Neural cell (in vitro differentiated cells): Measurements from ENCODE around the gene HCST. TPM values are rescaled to one million over a fixed set of nuclear protein-coding genes. Genes with fewer than 3 reads are reported as not detected.

Experiments
- H2AFZ ChIP-seq: fragments of 200-600, 300-800 bp; sonication (generic), shearing (Covaris generic); 2 replicates; pipeline ENCODE4 v1.6.0; 2014; ENCODE audit warnings: low read depth, mild to moderate bottlenecking, antibody characterized with exemption, low read length, moderate library complexity
- H3F3A ChIP-seq: fragments of 200-600 bp; shearing (Covaris generic); 2 replicates; pipeline ENCODE4 v1.6.1; 2016; ENCODE audit warnings: mild to moderate bottlenecking, moderate library complexity, mixed read lengths, antibody characterized with exemption, low read length; ENCODE audit not compliant: insufficient read depth, poor library complexity, severe bottlenecking
- H3K27ac ChIP-seq: fragments of 200-600, 300-800 bp; sonication (generic), shearing (Covaris generic); 2 replicates; pipeline ENCODE4 v1.5.1; 2014; ENCODE audit warnings: mild to moderate bottlenecking, low read length, moderate library complexity
- H3K27me3 ChIP-seq: fragments of 300-800, 200-600 bp; sonication (generic), shearing (Covaris generic); 2 replicates; pipeline ENCODE4 v1.6.0; 2014; ENCODE audit warnings: mild to moderate bottlenecking, low read depth, low read length, moderate library complexity; ENCODE audit not compliant: insufficient read depth
- H3K36me3 ChIP-seq: fragments of 300-800, 200-600 bp; sonication (generic), shearing (Covaris generic); 2 replicates; pipeline ENCODE4 v1.5.1; 2014; ENCODE audit warnings: mild to moderate bottlenecking, antibody characterized with exemption, low read length, moderate library complexity; ENCODE audit not compliant: insufficient read depth
- H3K4me2 ChIP-seq: fragments of 300-800, 200-600 bp; sonication (generic), shearing (Covaris generic); 2 replicates; pipeline ENCODE4 v1.6.0; 2014; ENCODE audit warnings: mild to moderate bottlenecking, low read length
- H3K4me3 ChIP-seq: fragments of 300-800, 200-600 bp; sonication (generic), shearing (Covaris generic); 2 replicates; pipeline ENCODE4 v1.5.1; 2014; ENCODE audit warnings: mild to moderate bottlenecking, low read length, moderate library complexity
- H3K79me2 ChIP-seq: fragments of 200-600 bp; shearing (Covaris generic); replicated peaks from 2 replicates; pipeline ENCODE4 v1.6.0; 2014; ENCODE audit warnings: mild to moderate bottlenecking, low read length, moderate library complexity; ENCODE audit not compliant: insufficient read depth
- H3K9ac ChIP-seq: fragments of 300-800, 200-600 bp; sonication (generic), shearing (Covaris generic); 2 replicates; pipeline ENCODE4 v1.6.1; 2016; ENCODE audit warnings: mild to moderate bottlenecking, low read length, mixed read lengths
- H3K9me2 ChIP-seq: fragments of 200-600 bp; shearing (Covaris generic); 2 replicates; pipeline ENCODE4 v1.6.1; 2016; ENCODE audit warnings: mild to moderate bottlenecking, low read length, mixed read lengths; ENCODE audit not compliant: insufficient read depth
- H3K9me3 ChIP-seq: fragments of 200-600, 300-800 bp; sonication (generic), shearing (Covaris generic); 2 replicates; pipeline ENCODE4 v1.6.1; 2016; ENCODE audit warnings: mild to moderate bottlenecking, mixed run types, low read length, moderate library complexity, mixed read lengths
- H4K20me1 ChIP-seq: fragments of 200-600 bp; shearing (Covaris generic); 2 replicates; pipeline ENCODE4 v1.6.1; 2016; ENCODE audit warnings: mild to moderate bottlenecking, mixed run types; ENCODE audit not compliant: insufficient read depth
- CTCF ChIP-seq: fragments of 450-650 bp; IDR thresholded peaks from 2 replicates; pipeline ENCODE4 v1.5.1; 2014; ENCODE audit warnings: antibody characterized with exemption, mild to moderate bottlenecking, moderate library complexity; ENCODE audit not compliant: poor library complexity, severe bottlenecking
- EP300 ChIP-seq: fragments of 450-650 bp; conservative IDR thresholded peaks from 2 replicates; pipeline ENCODE4 v1.6.1; 2014; ENCODE audit warnings: antibody characterized with exemption, mild to moderate bottlenecking, moderate library complexity; ENCODE audit not compliant: poor library complexity, severe bottlenecking
- EZH2 ChIP-seq: fragments of 200-600, 300-800 bp; shearing (Covaris generic), sonication (generic); IDR thresholded peaks from 2 replicates; pipeline ENCODE4 v1.6.1; 2014; ENCODE audit warnings: antibody characterized with exemption, low read length, borderline replicate concordance, mild to moderate bottlenecking; ENCODE audit not compliant: insufficient read depth, poor library complexity, severe bottlenecking
- MXI1 ChIP-seq: fragments of 450-650 bp; conservative IDR thresholded peaks from 2 replicates; pipeline ENCODE4 v1.6.1; 2014; ENCODE audit warnings: antibody characterized with exemption, mild to moderate bottlenecking; ENCODE audit not compliant: poor library complexity, severe bottlenecking
- POLR2AphosphoS5 ChIP-seq: IDR thresholded peaks from 2 replicates; pipeline ENCODE4 v1.6.1; 2012
- RAD21 ChIP-seq: fragments of 450-650 bp; conservative IDR thresholded peaks from 2 replicates; pipeline ENCODE4 v1.6.1; 2014; ENCODE audit warnings: antibody characterized with exemption, mild to moderate bottlenecking, moderate library complexity
- REST ChIP-seq: IDR thresholded peaks from 2 replicates; pipeline ENCODE4 v1.6.1; 2012; ENCODE audit warnings: borderline replicate concordance
- SMC3 ChIP-seq: fragments of 450-650 bp; conservative IDR thresholded peaks from 2 replicates; pipeline ENCODE4 v1.6.1; 2014; ENCODE audit warnings: antibody characterized with exemption, mild to moderate bottlenecking, moderate library complexity; ENCODE audit not compliant: poor library complexity
- TAF1 ChIP-seq: IDR thresholded peaks from 2 replicates; pipeline ENCODE4 v1.6.1; 2012; ENCODE audit warnings: low read depth
- polyA plus RNA-seq: library from polyadenylated mRNA; depleted of rRNA; stranded (reverse); fragments of >200 nt; gene quantifications from 2 replicates; pipeline ENCODE4 v1.2.3, GENCODE V29; 2014

The HCST gene
- polyA plus RNA-seq, 1 donor from 2014 or later = not detected

- TF ChIP-seq RAD21 (peak; percentile 85), POLR2AphosphoS5 (no peak)
These were observed 20.1 kb upstream of the HCST start (continued) for GRCh38 chr19:35882114-35882832.

GRCh38 chr19:35883882-35884281 lies 18.4 kb upstream of the HCST start:
- no peaks in the 10 kb centered on the region for H3K9me3 ChIP-seq
- no peaks in the 10 kb centered on the region for H4K20me1 ChIP-seq

More at GRCh38 chr19:35883882-35884281, 18.4 kb upstream of the HCST start:
- no peaks in the 10 kb centered on the region for H3K79me2 ChIP-seq
- H3K9ac ChIP-seq = no peak overlapping the region
- H3K27ac ChIP-seq = no peak overlapping the region
- H3K9me2 ChIP-seq = no peaks in the 10 kb centered on the region
- no peak overlapping the region for H3K4me2 ChIP-seq
- no peak for TF ChIP-seq EZH2
- no peak for TF ChIP-seq RAD21
- TF ChIP-seq EP300 = no peak
- no peak for TF ChIP-seq REST
- TF ChIP-seq SMC3 = no peak
- no peak for TF ChIP-seq MXI1
- no peak for TF ChIP-seq CTCF
- no peak for TF ChIP-seq POLR2AphosphoS5
- no peak for TF ChIP-seq TAF1
- H2AFZ ChIP-seq = no peak overlapping the region
- H3K36me3 ChIP-seq = peaks cover 3% of the 10 kb centered on the region
- H3F3A ChIP-seq = peaks cover 3% of the 10 kb centered on the region
- no peak overlapping the region for H3K4me3 ChIP-seq
- no peaks in the 10 kb centered on the region for H3K27me3 ChIP-seq
